ENCODE measurements around the gene TMEM37. TPM values are rescaled to one million over a fixed set of nuclear protein-coding genes. Genes with fewer than 3 reads are reported as not detected.

The TMEM37 gene
- total and polyA plus RNA-seq, 9 of the 15 experiments (the other 6 are each of a cell fraction or from before 2014, with no cell fraction given): 0.03 to 0.64 (median 0.31) TPM; not detected in 1

DNA sequence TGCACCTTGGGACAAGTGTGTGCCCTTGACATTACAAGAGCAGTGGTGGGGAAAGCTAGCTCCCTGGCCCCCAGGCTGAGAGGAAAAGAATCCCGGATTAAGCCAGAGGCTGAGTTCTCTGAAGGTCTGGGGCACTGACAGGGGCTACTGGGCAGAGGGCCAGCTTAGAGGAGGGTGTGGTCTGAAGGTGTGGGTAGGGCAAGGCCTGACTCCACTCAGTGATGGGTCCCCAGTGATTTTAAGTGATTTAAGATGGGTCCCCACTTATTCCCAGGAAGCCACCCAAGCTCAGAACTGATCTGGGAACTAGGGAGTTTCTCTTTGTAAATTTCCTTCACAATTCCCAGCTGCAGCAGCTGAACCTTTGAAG is 8.8 kb downstream of the TMEM37 start:
- no peak for DNase-seq (ENCODE audit: extremely low read depth in 1 of 4, low spot score in 3 of 4)
- no TSS peak for BruUV-seq (replicated peaks)
- Histone ChIP-seq H3K4me2 (ENCODE audit: insufficient read depth, low read length) (no peak overlapping the region), H4K20me1 (replicated peaks; ENCODE audit: control insufficient read depth, insufficient read depth, low read length) (peaks cover 6% of the 10 kb centered on the region; the same call in 1 of the 2 replicates), H2AFZ (ENCODE audit: low read depth, low read length) (no peak overlapping the region), H3K79me2 (ENCODE audit: control insufficient read depth, insufficient read depth, low read length) (no peaks in the 10 kb centered on the region), H3K4me3 (no peak overlapping the region), H3K9me1 (ENCODE audit: control insufficient read depth, insufficient read depth, low read length) (no peaks in the 10 kb centered on the region), H3K27ac (ENCODE audit: extremely low read depth, low read depth, low read length) (no peak overlapping the region), H3K27me3 (ENCODE audit: control insufficient read depth in 2 of 2, insufficient read depth in 2 of 2, low read length in 2 of 2) (peaks cover 7 to 43% of the 10 kb centered on the region in 2 experiments), H3K9ac (ENCODE audit: insufficient read depth in 1 of 2, low read depth in 2 of 2, low read length in 2 of 2) (no peak overlapping the region; a peak in 1 of 4 replicates), H3K36me3 (ENCODE audit: control insufficient read depth, insufficient read depth, low read length) (no peaks in the 10 kb centered on the region), H3K9me3 (replicated peaks; ENCODE audit: control insufficient read depth, insufficient read depth, low read depth, low read length) (no peaks in the 10 kb centered on the region), H3K4me1 (replicated peaks in 1 of 2; ENCODE audit: control insufficient read depth in 2 of 2, insufficient read depth in 2 of 2, low read length in 2 of 2) (peaks cover 0 to 4% of the 10 kb centered on the region in 2 experiments; a peak in 1 of 5 replicates)
- 0% methylated on average over 1 of the region's 1 CpG for WGBS (ENCODE audit: insufficient coverage, low coverage, missing lambda C conversion rate)
- POLR2A ChIA-PET: no interaction called here
- in situ Hi-C loops (cut with MboI) (no loop called here), intact Hi-C loops (cut with micrococcal nuclease) (no loop called here)
- ATAC-seq: no peak
- CTCF ChIA-PET (ENCODE audit: low intra/inter-chr PET ratio): no interaction called here
- FAIRE-seq: no peak
- TF ChIP-seq ZNF668 (CRISPR knock-in tag; IDR thresholded peaks at IDR 0.05) (no peak), SIN3A (IDR thresholded peaks at IDR 0.05; ENCODE audit: borderline replicate concordance in 2 of 2, control insufficient read depth in 1 of 2, low read depth in 2 of 2, low read length in 2 of 2) (no peak), SMAD2 (IDR thresholded peaks at IDR 0.05; ENCODE audit: low read depth, low read length) (no peak), MXI1 (IDR thresholded peaks at IDR 0.05; ENCODE audit: low read depth, low read length) (no peak), ZNF699 (CRISPR knock-in tag; IDR thresholded peaks at IDR 0.05; ENCODE audit: insufficient replicate concordance) (no peak), HOXB6 (CRISPR knock-in tag; IDR thresholded peaks at IDR 0.05; ENCODE audit: borderline replicate concordance) (no peak), CHCHD3 (CRISPR knock-in tag; IDR thresholded peaks at IDR 0.05) (no peak), RFX1 (IDR thresholded peaks at IDR 0.05) (no peak), PTTG1 (tag; IDR thresholded peaks at IDR 0.05; ENCODE audit: low read depth) (no peak), MED1 (CRISPR knock-in tag; IDR thresholded peaks at IDR 0.05; ENCODE audit: borderline replicate concordance) (no peak), SUPT5H (IDR thresholded peaks at IDR 0.05) (no peak)
- TF ChIP-seq, protein P1, sequence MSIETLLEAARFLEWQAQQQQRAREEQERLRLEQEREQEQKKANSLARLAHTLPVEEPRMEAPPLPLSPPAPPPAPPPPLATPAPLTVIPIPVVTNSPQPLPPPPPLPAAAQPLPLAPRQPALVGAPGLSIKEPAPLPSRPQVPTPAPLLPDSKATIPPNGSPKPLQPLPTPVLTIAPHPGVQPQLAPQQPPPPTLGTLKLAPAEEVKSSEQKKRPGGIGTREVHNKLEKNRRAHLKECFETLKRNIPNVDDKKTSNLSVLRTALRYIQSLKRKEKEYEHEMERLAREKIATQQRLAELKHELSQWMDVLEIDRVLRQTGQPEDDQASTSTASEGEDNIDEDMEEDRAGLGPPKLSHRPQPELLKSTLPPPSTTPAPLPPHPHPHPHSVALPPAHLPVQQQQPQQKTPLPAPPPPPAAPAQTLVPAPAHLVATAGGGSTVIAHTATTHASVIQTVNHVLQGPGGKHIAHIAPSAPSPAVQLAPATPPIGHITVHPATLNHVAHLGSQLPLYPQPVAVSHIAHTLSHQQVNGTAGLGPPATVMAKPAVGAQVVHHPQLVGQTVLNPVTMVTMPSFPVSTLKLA (conservative IDR thresholded peaks at IDR 0.05): no peak
- TF ChIP-seq, protein P2, sequence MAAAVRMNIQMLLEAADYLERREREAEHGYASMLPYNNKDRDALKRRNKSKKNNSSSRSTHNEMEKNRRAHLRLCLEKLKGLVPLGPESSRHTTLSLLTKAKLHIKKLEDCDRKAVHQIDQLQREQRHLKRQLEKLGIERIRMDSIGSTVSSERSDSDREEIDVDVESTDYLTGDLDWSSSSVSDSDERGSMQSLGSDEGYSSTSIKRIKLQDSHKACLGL (CRISPR knock-in tag; IDR thresholded peaks at IDR 0.05; ENCODE audit: borderline replicate concordance, poor library complexity, severe bottlenecking): no peak
- TF ChIP-seq, protein P3, sequence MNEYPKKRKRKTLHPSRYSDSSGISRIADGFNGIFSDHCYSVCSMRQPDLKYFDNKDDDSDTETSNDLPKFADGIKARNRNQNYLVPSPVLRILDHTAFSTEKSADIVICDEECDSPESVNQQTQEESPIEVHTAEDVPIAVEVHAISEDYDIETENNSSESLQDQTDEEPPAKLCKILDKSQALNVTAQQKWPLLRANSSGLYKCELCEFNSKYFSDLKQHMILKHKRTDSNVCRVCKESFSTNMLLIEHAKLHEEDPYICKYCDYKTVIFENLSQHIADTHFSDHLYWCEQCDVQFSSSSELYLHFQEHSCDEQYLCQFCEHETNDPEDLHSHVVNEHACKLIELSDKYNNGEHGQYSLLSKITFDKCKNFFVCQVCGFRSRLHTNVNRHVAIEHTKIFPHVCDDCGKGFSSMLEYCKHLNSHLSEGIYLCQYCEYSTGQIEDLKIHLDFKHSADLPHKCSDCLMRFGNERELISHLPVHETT (CRISPR knock-in tag; conservative IDR thresholded peaks at IDR 0.05 in 1 of 2, IDR thresholded peaks at IDR 0.05 in 1 of 2): no peak
- TF ChIP-seq, protein P4, sequence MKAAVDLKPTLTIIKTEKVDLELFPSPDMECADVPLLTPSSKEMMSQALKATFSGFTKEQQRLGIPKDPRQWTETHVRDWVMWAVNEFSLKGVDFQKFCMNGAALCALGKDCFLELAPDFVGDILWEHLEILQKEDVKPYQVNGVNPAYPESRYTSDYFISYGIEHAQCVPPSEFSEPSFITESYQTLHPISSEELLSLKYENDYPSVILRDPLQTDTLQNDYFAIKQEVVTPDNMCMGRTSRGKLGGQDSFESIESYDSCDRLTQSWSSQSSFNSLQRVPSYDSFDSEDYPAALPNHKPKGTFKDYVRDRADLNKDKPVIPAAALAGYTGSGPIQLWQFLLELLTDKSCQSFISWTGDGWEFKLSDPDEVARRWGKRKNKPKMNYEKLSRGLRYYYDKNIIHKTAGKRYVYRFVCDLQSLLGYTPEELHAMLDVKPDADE (conservative IDR thresholded peaks at IDR 0.05; ENCODE audit: control insufficient read depth, low read depth, low read length): no peak

Measured in K562 (cell line).